ENCODE data around the gene KIF14.

Gene KIF14

DNA sequence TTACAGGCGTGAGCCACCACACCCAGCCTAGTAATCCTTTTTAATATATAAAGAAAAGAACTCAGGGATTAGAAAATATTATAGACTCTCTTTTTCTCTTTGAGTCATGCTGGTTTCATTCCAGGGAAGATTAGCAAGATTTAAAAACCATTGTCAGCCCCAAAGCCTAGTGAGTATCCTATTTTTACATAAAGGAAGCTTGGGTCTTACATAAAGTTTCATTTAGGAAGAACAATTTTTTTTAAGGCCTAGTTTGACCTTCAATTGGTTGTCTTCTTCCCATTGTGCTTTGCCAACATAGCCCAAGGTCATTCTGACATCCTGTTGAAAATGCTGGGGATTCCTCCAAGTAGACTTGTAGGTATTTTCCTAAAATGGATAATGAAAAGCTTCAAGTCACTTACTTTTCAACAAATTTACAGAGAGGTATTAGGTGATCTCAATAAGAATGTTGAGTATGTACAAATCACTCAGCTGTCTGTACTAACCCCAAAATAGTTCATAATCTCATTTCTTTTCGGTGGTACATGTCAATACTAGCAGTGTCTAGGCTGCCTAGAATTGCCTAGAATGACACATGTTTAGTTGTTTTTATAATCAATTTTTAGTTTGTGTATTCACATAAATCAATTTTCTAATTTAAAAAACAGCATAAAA is 4.3 kb upstream of the KIF14 start:
- DNase-seq (ENCODE audit: low read depth in 2 of 2): peak in 1 of 2 donors; percentile 14
- H3K4me3 ChIP-seq (replicated peaks in 1 of 2; ENCODE audit: low read depth in 2 of 2, low read length in 2 of 2): no peak overlapping the region
- no peak for TF ChIP-seq CTCF (IDR thresholded peaks at IDR 0.05; ENCODE audit: low read depth, low read length)

DNA sequence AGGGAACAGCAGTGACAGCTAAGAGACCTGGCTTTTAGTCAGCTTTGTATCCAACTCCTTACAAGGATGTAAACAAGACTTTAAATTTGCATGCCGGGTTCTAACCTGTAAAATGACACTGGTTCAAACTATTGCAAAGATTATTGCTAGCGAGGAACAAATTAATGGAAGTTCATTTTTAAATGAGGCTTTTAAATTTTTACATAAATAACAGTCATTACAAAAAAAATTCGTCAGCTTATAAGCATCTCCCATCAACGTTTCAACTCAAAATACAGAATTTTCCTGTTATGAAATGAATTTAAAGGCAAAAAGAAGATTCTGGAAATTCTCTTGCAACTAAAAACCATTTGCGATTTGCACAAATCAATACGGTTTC is 668 bp downstream of the KIF14 start:
- no peak for TF ChIP-seq CTCF (IDR thresholded peaks at IDR 0.05; ENCODE audit: low read depth, low read length)
- H3K4me3 ChIP-seq (replicated peaks in 1 of 2; ENCODE audit: low read depth in 2 of 2, low read length in 2 of 2): peak overlapping the region; percentile 88 to 96
- no peak for DNase-seq (ENCODE audit: low read depth in 2 of 2)

- H3K4me3 ChIP-seq (replicated peaks in 1 of 2; ENCODE audit: low read depth in 2 of 2, low read length in 2 of 2): no peak overlapping the region
- no peak for TF ChIP-seq CTCF (IDR thresholded peaks at IDR 0.05; ENCODE audit: low read depth, low read length)
- DNase-seq (ENCODE audit: low read depth in 2 of 2): peak in 1 of 2 donors; percentile 8
Observed at GRCh38 chr1:200610846-200611245, 9.7 kb downstream of the KIF14 start.

- DNase-seq (ENCODE audit: low read depth in 2 of 2): no peak
Observed at GRCh38 chr1:200602632-200603031, 17.9 kb downstream of the KIF14 start.

DNA sequence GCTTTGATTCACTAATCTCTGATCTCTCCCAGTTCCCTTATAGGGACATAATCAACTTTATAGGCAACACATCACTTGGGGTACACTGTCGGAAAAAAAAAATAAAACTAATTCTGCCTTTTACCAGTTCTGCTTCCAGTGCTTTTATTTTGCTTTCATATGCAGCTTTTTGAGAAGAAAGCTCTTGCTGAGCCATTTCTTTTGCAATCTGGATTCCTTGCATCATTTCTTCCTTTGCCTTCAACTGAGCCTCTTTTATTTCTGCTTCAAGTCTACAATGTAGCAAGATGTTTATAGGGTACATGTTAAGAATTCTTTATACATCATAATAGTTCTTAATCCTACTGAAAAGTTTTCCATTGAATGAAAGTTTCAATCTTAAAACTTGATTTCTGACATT is 30.6 kb downstream of the KIF14 start:
- no peak for DNase-seq (ENCODE audit: low read depth in 2 of 2)
- no peak overlapping the region for H3K4me3 ChIP-seq (replicated peaks in 1 of 2; ENCODE audit: low read depth in 2 of 2, low read length in 2 of 2)
- TF ChIP-seq CTCF (IDR thresholded peaks at IDR 0.05; ENCODE audit: low read depth, low read length): no peak

More at GRCh38 chr1:200602632-200603031, 17.9 kb downstream of the KIF14 start:
- no peak overlapping the region for H3K4me3 ChIP-seq (replicated peaks in 1 of 2; ENCODE audit: low read depth in 2 of 2, low read length in 2 of 2)
- no peak for TF ChIP-seq CTCF (IDR thresholded peaks at IDR 0.05; ENCODE audit: low read depth, low read length)

- DNase-seq (ENCODE audit: low read depth in 2 of 2): no peak
- H3K4me3 ChIP-seq (replicated peaks in 1 of 2; ENCODE audit: low read depth in 2 of 2, low read length in 2 of 2): no peak overlapping the region
- no peak for TF ChIP-seq CTCF (IDR thresholded peaks at IDR 0.05; ENCODE audit: low read depth, low read length)
Observed at GRCh38 chr1:200588698-200589097, 31.9 kb downstream of the KIF14 start.

DNA sequence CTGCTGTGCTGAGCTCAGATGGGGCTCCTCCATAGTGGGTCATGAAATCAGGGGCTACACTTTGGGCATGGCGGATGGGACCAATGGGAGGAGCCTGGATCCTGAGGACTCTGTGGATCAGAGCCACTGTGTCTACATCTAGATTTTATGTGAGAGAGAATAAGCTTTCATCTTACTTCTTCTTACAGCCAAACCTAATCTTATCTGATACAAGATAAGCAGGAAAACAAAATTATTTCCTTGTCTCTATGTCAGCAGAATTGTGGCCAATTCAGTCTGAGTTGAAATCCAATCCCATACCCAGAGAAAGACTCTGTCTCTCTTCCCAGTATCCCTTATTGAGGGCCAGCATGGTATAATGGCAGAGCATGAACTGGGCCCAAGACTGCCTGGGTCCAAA is 56.2 kb downstream of the KIF14 start:
- DNase-seq (ENCODE audit: low read depth in 2 of 2): no peak
- no peak for TF ChIP-seq CTCF (IDR thresholded peaks at IDR 0.05; ENCODE audit: low read depth, low read length)
- no peak overlapping the region for H3K4me3 ChIP-seq (replicated peaks in 1 of 2; ENCODE audit: low read depth in 2 of 2, low read length in 2 of 2)
